K562 treated with DMSO at 1 percent for 12 hours (cell line): ENCODE measurements around the gene POLR3C. TPM values are rescaled to one million over a fixed set of nuclear protein-coding genes. Genes with fewer than 3 reads are reported as not detected.

Source experiments
- total RNA-seq: library from RNA; unstranded; fragments of 300-600 nt; gene quantifications from 2 replicates; pipeline ENCODE4 v1.2.3, GENCODE V29; 2022; ENCODE audit not compliant: insufficient read depth

The POLR3C gene
- 27.2 and 52.7 TPM in 2 replicates for total RNA-seq

DNA sequence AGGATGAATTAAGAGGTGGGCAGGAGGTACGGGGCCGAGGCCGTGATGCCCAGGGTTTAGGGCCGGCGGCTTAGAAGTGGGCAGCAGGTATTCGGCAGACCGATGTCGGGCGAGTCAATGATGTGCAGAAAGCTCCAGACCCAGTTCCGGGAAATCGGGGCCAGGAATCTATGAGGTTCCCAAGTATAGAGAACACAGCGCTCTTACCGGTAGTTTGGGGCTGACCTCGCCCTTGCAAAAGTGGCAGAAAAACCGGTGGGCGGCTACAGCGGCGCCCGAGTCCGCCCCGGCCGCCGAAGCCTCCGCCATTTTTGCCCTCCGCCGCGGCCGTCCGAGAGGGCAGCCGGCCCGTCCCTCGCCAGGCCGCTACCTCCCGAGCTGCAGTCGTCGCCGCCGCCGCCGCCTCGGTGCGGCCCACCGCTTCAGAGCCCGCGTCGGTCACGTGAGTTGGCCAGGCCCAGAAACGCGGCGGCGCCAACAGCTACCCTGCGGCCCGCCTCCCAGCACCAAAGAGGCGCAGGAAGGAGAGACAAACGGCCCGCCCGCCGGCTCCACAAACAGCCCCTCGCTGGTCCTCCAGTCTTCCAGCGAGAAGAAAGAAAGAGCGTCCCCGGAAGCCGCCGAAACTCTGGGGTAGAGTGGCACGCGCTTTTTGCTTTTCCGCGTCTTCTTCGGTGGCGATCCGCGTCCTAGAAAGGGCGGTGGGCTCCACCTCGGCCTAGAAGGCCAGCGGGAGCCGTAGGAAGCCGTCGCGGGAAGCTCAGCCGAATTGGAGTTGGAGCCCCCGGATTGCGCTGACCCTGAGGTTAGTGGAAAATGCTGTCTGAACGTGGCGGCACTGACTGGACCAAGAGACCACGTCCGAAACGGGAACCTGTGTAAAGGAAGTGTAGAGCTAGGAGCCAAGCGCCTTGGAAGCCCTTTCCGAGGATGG lies at the start of gene POLR3C, which contains the start of gene RNF115:
TSS of gene POLR3C (plus strand) at position 636 of the 934 bp plus-strand sequence. CDS start 1,577 bp downstream, outside the sequence.
TSS of gene RNF115 (minus strand) at position 531 of the 934 bp plus-strand sequence. CDS start at position 309, 222 bp downstream.

DNA sequence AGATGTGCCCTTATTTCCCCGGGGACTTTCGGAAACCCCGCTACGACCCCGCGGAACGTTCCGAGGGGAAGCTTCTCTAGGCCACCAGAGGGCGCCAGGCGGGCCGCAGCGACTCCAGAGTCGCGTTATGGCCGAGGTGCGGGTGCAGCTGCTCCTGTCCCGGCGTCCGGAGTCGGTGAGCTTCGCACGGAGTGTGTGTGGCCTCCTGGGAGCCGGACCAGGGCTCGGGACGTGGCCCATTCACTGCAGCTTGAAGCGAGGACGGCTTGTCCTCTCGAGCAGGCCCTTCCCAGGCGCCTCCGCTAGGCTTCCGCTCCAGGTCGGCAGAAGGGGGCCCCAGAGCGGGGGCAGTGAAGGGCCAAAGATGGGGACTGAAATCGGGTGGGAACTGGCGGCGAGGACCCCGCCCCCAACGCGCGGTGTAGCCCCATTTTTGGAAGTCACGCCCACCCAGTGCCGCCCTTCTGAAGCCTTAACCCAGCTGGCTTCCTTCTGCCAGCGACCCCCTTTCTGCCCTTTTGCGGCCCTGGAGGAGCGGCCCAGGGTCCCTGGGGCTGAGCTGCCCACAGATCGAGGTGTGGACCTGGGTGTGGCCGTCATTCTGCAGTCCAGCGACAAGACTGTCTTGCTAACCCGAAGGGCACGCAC lies 21.6 kb downstream of the POLR3C start, which contains the start of gene NUDT17:
TSS of gene NUDT17 (plus strand) at position 117 of the 648 bp plus-strand sequence. CDS start at position 128, 11 bp downstream.

GRCh38 chr1:145858901-145859490 lies 35.0 kb downstream of the POLR3C start, which contains the start of gene PIAS3:
Gene PIAS3 (minus strand): TSS chr1:145859081. CDS start chr1:145858990, 91 bp downstream.

DNA sequence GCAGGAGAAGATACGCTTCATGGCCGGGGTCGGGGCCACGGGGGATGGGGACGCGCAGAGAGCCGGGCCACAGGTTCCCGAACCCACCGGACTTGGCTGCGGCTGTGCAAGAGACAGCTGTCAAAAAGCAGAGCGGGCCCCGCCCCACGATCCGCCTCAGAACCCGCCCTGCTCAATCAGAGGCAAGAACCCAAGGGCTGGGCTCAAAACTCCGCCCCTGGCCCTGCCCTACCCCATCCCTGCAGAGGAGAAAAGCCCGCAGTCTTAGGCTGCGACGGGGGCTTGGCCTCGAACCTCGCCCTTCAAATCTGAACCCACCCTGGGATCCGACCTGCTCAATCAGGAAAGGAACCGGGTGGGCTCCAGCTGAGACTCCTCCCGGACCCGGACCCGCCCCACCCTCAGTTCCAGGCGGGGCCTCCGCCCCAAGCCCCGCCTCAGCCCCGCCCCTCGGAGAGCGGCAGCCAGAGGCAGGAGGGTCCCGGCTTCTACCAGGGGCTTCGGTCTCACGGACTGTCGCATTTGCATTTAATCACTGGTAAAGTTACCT lies 61.8 kb downstream of the POLR3C start, which contains the start of gene ANKRD35:
TSS of gene ANKRD35 (minus strand) at position 129 of the 550 bp plus-strand sequence. CDS start at position 21, 108 bp downstream.

Other genes starting within 250 kb of the POLR3C start
- 10.6 and 21.9 TPM in 2 replicates for gene GPR89A, start 216.2 kb upstream of the POLR3C start, total RNA-seq
- gene PDZK1, start 116.8 kb upstream of the POLR3C start, total RNA-seq: not detected in 2 replicates
- gene CD160, start 104.7 kb upstream of the POLR3C start, total RNA-seq: not detected in 2 replicates
- gene RNF115, start 105 bp upstream of the POLR3C start, total RNA-seq: 3.3 and 9.2 TPM in 2 replicates
- 6.2 and 8.6 TPM in 2 replicates for gene NUDT17, start 21.4 kb downstream of the POLR3C start, total RNA-seq
- 11.1 and 30.5 TPM in 2 replicates for gene PIAS3, start 34.9 kb downstream of the POLR3C start, total RNA-seq
- gene ANKRD35, start 61.7 kb downstream of the POLR3C start, total RNA-seq: 0.19 TPM in 1 of 2 replicates, not detected in the other
- 0.41 TPM in 1 of 2 replicates, not detected in the other for gene ITGA10, start 85.8 kb downstream of the POLR3C start, total RNA-seq
- gene PEX11B, start 94.5 kb downstream of the POLR3C start, total RNA-seq: 20.9 and 30.3 TPM in 2 replicates
- 153 and 174 TPM in 2 replicates for gene RBM8A, start 103.3 kb downstream of the POLR3C start, total RNA-seq
- gene LIX1L, start 133.8 kb downstream of the POLR3C start, total RNA-seq: 8.0 and 18.3 TPM in 2 replicates
- gene ANKRD34A, start 140.4 kb downstream of the POLR3C start, total RNA-seq: 1.3 and 2.6 TPM in 2 replicates
- gene POLR3GL, start 140.5 kb downstream of the POLR3C start, total RNA-seq: 55.4 and 58.3 TPM in 2 replicates
- gene TXNIP, start 172.4 kb downstream of the POLR3C start, total RNA-seq: 231 and 482 TPM in 2 replicates
- 1.4 and 4.7 TPM in 2 replicates for gene HJV, start 197.5 kb downstream of the POLR3C start, total RNA-seq